Fibroblast of skin of left quadriceps (primary cell): ENCODE measurements around the gene BLOC1S4.

Experiments used
- DNase-seq, 2 experiments: peaks; one replicate each; pipeline ENCODE4 v3.0.0-alpha.2; 2013; ENCODE audit warnings: low read depth in 2 of 2

BLOC1S4 gene

GRCh38 chr4:6763330-6763851 is 47.4 kb downstream of the BLOC1S4 start:
- no peak for DNase-seq

DNA sequence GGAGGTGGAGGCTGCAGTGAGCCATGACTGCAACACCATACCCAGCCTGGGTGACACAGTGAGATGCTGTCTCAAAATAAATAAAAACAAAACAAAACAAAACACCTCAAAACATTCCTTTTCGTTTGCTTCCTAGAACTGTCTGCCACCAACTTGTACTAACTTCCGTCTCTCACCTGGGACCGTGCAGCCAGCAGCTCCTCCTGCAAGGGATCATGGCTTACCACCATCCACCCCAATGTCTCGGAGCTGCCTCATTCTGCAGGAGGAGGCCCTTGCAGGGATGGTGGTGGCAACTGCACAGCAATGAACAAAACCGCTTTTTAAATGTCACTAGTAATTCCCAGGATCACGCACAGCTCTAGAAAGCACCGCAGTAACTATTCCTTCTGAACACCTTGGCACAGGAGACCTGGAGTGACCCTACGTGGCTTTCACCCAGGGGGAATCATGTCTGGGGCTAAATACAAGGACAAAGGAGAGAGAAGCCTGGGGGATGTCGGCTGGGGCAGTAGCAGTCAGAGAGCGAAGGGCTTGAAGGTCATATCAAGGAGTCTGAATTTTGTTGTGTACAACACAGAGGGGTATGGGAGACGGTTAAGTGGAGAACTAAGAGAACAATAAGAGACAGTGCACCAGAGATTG is 49.1 kb downstream of the BLOC1S4 start:
- no peak for DNase-seq

GRCh38 chr4:6765703-6766102 is 49.7 kb downstream of the BLOC1S4 start:
- DNase-seq: no peak
